Fibroblast of the aortic adventitia (primary cell): ENCODE measurements around the gene HPS3. TPM values are rescaled to one million over a fixed set of nuclear protein-coding genes. Genes with fewer than 3 reads are reported as not detected.
"Not testable (repeated sequence)": the region's sequence is repeated elsewhere in the genome, so short reads cannot be mapped to it uniquely, and the experiment has no call there.

Experiments
- DNase-seq: peaks from one replicate; pipeline ENCODE4 v3.0.0-alpha.2; 2010; ENCODE audit warnings: low read depth
- H3K4me3 ChIP-seq: 2 replicates; pipeline ENCODE4 v1.5.1; 2011; ENCODE audit warnings: low read depth, mild to moderate bottlenecking, control low read depth, low read length, moderate library complexity
- total RNA-seq: library from RNA; depleted of rRNA; stranded (reverse); fragments of >200 nt; gene quantifications from 2 replicates; pipeline ENCODE4 v1.2.3, GENCODE V29; 2012; ENCODE audit warnings: low replicate concordance
- TF ChIP-seq, protein P1 (sequence below): IDR thresholded peaks from 2 replicates; pipeline ENCODE4 v1.5.1; 2011; ENCODE audit warnings: mild to moderate bottlenecking, low read length, control low read depth, inconsistent platforms; ENCODE audit not compliant: insufficient read depth

HPS3 gene
- total RNA-seq, 1 donor, result 33.0 TPM

DNA sequence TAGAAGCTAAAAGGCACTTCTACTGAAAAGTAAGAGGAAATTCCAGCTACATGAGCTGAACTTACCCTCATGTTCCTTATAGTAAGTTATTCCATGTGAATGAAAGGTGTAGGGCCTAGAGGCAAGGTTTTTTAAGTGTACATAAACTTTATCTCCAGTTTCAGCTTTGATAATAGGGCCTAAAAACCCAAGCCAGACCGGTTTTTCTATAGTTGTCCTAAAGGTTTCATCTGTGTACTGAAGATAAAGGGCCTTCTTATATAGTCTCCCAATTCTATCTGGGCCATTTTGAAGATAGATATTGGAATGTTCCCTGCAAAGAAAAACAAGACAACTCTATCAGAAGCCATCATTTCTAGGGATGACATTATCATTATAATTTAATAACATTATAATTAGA, 82.9 kb downstream of the HPS3 start:
- TF ChIP-seq, protein P1, sequence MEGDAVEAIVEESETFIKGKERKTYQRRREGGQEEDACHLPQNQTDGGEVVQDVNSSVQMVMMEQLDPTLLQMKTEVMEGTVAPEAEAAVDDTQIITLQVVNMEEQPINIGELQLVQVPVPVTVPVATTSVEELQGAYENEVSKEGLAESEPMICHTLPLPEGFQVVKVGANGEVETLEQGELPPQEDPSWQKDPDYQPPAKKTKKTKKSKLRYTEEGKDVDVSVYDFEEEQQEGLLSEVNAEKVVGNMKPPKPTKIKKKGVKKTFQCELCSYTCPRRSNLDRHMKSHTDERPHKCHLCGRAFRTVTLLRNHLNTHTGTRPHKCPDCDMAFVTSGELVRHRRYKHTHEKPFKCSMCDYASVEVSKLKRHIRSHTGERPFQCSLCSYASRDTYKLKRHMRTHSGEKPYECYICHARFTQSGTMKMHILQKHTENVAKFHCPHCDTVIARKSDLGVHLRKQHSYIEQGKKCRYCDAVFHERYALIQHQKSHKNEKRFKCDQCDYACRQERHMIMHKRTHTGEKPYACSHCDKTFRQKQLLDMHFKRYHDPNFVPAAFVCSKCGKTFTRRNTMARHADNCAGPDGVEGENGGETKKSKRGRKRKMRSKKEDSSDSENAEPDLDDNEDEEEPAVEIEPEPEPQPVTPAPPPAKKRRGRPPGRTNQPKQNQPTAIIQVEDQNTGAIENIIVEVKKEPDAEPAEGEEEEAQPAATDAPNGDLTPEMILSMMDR, result no peak
- no peak for DNase-seq

DNA sequence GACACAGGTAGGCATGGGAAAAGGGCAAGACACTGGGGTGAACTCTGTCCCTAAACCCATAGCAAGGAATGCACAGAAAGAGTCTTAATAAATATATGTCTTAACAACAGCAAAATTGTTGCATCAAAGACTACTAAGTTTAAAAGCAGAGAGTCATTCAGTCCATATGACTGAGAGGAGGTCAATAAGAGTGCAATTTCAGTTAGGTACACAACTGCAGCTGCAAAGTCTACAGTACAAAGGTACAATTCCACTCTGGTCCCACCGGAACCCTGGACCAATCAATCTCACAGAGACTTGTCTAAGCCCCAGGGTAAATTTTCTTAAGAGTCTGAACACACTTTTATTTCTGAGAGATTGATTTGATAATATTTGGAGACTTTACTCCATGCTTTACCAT, 85.3 kb downstream of the HPS3 start:
- TF ChIP-seq, protein P1, result no peak
- H3K4me3 ChIP-seq, result no peak overlapping the region
- DNase-seq, result no peak

More for the DNA sequence above, 82.9 kb downstream of the HPS3 start:
- H3K4me3 ChIP-seq, result no peak overlapping the region

DNA sequence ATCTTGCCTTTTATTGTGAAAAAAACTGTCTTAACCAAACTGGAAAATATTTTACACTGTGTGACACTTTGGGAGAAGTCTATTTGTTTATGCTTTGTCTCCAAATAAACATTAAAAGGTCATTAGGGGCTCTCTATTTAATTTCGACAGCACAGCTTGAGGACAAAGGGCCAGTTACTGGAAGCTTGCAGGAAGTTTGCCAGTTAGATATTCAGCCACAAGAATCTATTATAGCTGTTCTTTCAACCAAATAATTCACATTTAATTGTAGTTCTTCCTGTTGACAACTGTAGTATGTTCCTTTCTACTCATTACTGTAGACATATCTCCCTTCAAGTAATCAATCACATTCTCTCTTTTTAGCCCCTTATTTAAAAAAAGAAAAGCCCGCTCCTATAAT, 86.1 kb downstream of the HPS3 start:
- DNase-seq, result no peak
- H3K4me3 ChIP-seq, result no peak overlapping the region
- TF ChIP-seq, protein P1, result no peak

DNA sequence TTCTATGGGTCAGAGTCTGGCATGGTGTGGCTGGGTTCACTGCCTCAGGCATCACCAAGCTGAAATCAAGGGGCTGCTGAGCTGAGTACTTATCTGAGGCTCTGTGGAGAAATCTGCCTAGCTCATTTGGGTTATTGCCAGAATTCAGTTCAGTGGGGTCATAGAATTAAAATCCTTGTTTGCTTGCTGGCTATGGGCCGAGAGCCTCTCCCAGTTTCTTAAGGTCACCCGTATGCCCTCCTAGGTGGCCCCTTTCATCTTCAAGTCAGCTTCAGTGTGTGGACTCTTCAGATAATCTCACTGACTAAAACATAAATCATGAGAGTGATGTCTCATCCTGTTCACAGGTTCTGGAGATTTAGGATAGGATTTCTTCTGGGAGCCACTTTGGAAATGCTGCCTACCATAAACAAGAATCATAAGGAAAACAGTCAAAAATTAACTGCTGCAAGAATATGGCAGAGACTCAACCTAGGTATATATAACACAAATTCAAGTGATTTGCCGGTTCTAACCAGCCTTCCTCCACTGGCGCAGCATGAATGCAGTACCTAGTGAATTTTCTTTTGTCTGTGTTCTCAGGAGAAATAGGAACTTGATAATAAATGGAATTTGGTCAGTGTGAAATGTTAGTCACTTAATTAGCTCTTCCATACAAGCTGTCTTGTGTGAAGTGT, 86.9 kb downstream of the HPS3 start:
- peak; percentile 20 for DNase-seq
- TF ChIP-seq, protein P1, result no peak
- H3K4me3 ChIP-seq, result no peak overlapping the region

DNA sequence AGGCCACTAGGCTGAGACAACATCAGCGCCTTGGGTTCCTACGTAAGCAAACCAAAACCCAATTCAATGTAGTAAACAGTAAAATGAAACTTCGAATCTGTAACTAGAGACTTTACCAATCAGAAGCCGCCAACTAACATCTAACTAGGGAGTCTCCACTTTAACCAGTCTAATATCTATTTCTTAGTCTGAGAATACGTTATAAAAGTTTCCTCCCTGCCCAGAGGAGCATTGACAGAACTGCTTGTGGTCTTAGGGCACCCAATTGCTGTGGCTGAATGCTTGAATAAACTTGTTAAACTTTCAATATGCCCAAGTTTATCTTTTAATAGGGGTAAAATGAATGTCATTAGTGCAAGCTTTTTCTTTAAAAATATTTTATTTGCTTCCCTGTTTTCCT, 87.9 kb downstream of the HPS3 start:
- DNase-seq, result no peak
- TF ChIP-seq, protein P1, result no peak
- H3K4me3 ChIP-seq, result no peak overlapping the region

DNA sequence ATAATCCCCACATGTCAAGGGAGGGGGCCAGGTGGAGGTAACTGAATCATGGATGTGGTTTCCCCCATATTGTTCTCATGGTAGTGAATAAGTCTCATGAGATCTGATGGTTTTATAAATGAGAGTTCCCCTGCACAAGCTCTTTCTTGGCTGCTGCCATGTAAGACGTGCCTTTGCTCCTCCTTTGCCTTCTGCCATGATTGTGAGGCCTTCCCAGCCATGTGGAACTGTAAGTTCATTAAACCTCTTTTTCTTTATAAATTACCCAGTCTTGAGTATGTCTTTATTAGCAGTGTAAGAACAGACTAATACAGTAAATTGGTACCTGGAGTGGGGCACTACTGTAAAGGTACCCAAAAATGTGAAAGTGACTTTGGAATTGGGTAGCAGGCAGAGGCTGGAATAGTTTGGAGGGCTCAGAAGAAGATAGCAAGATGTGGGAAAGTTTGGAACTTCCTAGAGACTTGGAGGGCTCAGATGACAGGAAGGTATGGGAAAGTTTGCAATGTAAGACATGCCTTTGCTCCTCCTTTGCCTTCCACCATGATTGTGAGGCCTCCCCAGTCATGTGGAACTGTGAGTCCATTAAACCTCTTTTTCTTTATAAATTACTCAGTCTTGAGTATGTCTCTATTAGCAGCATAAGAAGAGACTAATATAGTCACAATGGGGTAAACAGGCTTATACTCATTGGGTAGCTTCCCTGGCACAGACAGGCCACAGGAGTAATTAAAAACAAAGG, 90.1 kb downstream of the HPS3 start:
- not testable (repeated sequence) for H3K4me3 ChIP-seq, DNase-seq

DNA sequence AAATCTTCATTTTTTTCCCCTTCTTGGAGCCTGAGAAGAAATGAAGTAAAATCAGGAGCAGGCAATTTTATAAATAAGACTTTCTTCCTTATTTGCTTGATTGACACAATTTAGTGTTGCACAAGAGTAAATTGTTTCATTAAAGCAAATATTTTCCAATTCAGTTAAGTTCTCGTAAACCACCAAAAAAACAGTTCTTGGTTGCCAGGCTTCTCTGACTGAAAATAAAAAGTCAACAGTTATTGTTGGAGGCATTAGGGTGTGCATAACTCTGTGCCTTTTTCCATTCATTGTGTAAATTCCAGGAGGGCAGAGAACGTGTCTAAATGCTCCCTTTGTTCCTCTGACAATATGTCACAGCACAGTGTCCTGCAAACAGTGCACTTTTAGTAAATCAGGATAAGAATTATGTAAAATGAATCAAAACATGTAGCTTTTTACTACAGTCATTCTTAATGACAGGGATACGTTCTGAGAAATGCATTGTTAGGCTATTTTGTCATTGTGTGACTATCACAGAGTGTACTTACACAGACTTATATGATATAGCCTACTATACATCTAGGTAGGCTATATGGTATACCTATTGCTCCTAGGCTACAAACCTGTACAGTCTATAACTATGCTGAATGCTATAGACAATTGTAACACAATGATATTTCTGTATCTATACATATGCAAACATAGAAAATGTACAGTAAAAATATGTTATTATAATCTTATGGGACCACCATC, 92.5 kb downstream of the HPS3 start, which contains the start of gene CP:
Gene CP, minus strand, starts transcription at position 47 of the 735 bp plus-strand sequence. Its CDS starts 37 bp downstream, at position 10.
- H3K4me3 ChIP-seq, result no peak within 1 kb of the TSS
- DNase-seq, result no peak
- TF ChIP-seq, protein P1, result no peak
